ENCODE measurements around the gene LRFN5. TPM values are rescaled to one million over a fixed set of nuclear protein-coding genes. Genes with fewer than 3 reads are reported as not detected.

The LRFN5 gene
- total RNA-seq, 1 donor from 2014 or later, result 2.8 TPM

DNA sequence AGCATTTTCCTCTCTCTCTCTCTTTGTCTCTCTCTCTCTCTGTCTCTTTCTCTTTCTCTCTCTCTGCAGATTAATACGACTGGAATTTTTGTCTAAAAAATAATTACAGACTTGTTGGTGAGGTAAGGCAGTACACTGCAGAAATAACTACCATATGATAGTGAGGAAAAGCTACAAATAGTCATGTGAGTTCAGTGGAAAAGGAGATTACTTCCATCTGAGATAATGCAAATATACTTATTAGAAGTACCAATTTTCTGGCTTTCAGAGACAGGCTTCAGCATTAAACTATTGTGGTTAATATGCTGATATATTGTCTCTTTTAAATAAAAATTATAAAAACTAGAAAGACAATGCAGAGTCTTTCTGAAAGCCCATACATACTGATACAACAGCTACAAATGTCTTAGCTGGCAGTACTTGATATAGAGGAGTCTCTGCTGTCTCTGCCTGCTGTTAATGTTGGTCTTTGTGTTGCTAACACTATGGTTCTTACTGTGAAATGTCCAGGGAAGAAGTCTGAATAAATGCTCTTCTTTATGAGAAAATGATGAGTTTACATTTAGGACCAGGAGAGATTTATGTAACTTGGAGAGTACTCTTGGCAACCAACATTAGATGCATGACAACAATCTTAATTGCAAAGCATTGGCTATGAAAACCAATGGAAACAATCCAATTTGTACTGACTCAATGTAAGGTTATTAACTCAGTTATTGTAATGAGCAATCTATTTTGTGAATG lies 167.0 kb downstream of the LRFN5 start:
- no peak for DNase-seq (ENCODE audit: low spot score)

DNA sequence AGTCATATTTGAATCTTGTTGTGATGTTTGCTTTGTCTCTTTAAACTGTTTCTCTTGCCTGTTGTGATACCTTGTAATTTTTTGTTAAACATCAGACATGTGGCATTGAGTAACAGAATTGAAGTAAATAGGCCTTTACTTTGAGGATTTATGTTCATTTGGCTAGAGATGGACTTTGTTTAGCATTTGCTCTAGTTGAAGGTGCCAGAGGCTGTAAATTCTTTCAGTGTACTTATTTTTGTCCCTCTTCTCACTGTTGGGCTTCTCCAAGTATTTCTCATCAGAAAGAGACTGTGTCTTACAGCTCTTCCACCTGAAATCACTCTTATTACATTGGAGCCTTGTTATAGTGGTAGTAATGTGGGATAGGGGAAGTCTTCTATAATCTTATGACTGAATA lies 175.8 kb downstream of the LRFN5 start:
- no peak for DNase-seq (ENCODE audit: low spot score)

DNA sequence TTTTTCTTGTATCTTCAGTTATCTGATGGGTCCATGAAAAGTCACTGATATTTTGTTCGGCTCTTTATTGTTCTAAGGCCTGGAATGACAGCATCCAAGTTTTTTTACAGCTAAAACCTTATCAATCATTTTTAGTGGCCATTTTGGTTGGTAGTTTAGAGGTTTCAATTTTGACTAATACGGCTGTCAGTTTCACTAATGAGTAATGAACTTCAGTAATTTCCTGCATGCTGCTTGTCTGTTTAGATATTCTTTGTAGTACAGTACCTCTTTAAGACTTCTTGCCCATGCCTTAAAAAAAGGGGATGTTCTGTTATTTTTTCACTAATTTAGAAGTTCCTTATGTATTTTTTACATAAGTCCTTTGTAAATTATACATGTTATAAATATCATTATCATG lies 176.7 kb downstream of the LRFN5 start:
- DNase-seq (ENCODE audit: low spot score), result no peak

DNA sequence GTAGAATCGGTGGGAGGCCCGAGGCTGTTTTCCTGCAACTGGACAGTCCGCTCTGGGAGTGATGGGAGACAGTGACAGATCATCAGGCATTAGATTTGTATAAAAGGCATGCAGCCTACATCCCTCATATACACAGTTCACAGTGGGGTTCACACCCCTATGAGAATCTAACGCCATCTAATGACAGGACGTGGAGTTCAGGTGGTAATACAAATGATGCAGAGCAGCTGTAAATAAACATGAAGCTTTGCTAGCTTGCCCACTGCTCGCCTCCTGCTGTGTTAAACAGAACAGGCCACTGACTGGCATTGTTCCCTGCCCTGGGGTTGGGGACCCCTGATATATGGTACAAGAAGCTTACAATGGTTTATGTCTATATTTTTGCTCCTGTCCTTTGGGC lies 179.0 kb downstream of the LRFN5 start:
- no peak for DNase-seq (ENCODE audit: low spot score)

DNA sequence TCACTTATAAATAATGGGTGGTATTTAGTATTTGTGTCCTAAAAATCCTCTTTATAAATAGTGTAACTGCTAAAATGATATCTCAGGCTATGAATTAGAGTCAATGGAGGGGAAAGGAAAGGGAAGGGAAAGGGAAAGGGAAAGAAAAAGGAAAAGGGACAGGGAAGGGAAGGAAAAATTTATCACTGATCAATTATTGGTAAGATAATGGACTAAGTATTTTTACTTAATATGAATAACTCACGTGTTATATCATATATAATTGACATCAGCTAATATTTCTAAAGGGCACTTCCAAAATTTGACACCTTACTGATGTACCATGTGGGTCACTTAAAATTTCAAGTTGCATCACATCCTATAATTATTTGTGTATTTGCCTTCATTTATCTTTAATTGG lies 193.1 kb downstream of the LRFN5 start:
- no peak for DNase-seq (ENCODE audit: low spot score)

DNA sequence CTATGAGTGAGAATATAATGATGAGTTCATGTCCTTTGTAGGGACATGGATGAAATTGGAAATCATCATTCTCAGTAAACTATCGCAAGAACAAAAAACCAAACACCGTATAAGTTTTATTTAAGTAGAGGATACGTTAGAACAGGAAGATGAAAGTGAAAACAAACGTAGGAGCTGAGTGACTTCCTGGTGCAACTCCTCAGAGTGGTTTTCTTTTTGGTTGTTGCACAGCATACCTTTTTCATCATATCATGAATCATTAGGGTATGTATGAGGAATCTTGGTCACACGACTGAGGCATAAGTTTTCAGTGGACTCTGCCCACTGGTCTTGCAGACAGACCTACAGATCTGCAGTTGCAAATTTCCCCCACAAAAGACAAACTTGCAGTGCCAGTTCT lies 199.0 kb downstream of the LRFN5 start:
- no peak for DNase-seq (ENCODE audit: low spot score)

DNA sequence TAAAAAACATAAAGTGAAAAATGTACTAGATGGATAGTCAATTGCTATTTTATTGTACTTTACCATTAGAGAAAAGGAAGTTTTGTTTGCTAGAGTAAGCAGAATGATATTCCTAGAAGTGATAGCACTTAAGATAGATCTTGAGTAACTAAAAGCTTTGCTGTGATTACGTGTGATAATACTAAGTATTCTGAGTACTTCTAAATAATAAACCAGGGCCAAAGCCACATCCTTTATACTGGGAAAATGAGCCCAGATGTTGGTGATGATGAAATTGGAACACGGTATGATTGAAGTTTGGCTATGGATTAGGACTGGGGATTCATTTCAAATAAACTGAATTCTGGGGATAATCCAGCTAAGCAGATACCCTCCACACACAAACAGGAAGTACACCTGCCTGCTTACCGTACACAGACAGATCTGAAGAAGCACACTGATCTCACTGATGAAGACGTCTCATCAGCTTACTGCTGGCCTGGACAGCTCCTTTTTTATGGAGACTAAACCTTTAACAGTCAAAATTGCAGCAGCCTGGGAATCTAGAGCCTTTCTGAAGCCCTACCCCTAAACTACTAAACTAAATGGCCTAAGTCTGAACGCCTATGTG lies 199.8 kb downstream of the LRFN5 start:
- no peak for DNase-seq (ENCODE audit: low spot score)

DNA sequence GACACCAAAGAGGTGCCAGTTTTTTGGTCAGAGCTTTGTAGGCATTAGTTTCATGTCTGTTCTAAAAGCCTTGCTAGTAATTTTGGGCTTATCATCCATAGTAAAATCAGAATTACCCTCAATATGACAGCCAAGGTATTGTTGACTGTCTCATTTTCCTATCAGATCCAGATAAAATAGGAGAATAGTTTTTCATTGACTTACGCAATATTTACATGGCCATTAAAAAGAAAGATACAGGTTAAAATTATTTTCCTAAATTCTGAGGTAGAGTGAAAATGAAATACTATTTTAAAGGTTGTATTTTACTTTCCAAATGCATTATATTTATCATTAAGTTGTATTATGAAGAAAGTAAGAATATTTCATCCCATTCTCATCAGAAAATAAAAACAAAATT lies 203.7 kb downstream of the LRFN5 start:
- no peak for DNase-seq (ENCODE audit: low spot score)

DNA sequence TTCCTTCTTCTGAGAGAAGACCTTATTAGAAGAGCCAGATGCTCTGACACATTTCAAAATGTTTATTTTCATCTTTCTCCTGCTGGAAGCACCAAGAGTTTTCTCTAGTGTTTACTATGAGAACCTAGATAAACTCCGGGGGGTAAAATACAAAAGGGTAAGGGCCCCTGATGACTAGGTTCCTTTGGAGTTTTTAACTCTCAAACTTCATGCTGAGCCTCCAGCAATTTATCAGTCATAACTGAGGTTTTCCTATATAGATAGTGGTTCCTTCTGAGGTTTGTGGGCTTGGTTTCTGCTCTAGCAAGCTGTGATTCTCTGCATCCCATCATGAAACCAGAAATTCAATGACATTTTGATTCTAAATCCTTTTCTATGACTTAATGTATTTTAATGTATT lies 210.9 kb downstream of the LRFN5 start:
- no peak for DNase-seq (ENCODE audit: low spot score)

DNA sequence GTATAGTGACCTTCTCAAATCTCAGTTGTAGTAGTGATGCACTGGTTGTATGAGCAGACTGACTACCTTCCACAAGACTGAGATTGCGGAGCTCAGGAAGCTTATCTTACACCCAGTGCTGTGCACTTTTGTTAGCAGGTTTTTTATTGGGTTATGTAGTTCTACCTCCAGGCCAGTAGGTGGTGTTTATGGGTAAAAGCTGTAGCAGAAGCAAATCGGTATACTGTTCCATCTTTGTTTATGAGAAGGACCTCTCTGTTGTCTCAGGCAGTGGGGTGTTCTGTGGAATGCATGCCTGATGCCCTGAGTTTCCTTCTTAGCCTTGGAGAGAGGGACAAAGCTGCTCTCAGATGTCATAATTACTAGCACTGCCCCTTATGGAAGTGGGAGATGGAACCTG lies 217.8 kb downstream of the LRFN5 start:
- no peak for DNase-seq (ENCODE audit: low spot score)

DNA sequence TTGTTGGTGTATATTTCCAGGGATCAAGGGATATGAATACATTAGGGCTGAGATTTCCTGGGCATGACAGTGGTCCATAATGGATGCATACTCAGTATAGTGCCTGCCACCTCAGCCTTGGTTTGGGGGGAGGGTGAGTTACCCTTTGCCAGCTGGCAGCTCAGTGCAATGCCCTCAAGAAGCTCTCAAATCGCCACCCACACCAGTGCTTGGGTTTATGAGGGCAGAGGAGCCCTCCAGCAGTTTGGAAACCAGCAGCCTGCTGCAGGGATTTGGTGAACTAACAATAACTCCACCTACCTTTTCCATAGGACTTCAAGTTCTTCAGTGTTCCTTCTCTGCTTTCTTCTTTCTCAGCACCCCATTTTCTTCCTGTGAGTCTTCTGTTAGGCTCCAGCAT lies 218.9 kb downstream of the LRFN5 start:
- no peak for DNase-seq (ENCODE audit: low spot score)

DNA sequence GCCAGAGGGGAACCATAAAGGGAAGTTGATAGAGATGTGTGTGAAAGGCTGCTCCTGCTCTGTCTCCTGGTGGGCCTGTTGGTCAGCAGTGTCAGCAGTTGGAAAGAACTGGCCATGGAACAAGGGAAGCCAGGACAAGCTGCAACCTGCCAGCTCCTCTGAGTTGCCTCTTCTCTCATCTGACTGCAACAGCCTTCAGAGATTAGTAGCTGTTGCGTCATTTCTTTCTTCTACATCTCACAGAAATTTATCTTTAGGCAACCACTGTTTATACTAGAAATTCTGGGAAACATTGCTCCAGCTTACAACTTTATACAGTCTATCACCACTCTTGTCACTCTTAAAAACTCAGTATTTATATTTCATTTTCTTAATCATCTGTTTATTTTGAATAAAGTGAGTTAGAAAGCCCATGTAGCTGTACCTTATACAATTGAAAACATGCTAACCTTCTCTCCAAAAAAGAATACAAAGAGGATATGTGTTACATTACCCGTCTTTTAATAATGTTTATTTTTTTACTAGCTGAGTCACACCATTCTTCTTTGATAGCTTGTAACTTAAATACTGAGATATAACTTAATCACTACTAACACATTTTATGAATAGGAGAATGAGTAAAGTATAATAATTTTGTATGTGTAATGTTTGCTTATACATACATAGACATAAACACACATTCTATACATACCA lies 224.2 kb downstream of the LRFN5 start:
- DNase-seq (ENCODE audit: low spot score), result peak; percentile 47

DNA sequence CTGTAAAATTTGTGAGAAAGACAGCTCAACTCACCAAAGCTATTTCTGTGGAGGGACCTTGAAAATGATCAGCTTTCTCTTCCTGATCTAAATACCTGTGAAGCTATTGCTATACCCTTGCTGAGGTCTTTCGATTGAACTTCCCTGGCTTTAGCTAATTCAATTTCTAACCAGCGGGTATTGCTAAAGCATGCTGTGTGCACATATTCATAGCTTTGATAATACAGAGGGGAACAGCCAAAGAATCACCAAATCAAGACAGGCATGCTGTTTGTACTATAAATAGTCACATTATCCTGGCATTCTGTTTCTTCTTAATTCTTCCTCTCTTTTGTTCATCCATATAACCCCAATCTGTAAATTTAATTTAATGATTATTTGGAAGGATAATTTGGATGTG lies 233.0 kb downstream of the LRFN5 start:
- no peak for DNase-seq (ENCODE audit: low spot score)

DNA sequence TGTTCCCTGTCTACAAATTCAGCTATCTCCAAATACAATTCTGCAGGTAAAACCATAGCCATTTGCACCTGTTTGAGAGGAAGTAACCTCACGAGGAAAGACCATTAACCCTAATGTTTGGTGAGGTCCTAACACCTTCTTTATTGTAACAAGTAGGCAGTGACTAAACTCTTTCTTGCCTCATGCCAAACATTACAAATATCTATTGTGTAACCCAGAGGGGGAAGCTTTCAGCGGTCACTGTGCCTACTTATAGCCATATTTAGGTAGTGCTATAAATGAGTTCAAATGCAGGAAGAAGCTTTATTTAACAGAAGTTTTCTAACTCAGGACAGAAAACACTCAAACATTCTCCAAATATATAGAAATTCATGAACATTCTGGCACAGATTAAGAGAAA lies 252.7 kb downstream of the LRFN5 start:
- DNase-seq (ENCODE audit: low spot score), result no peak

DNA sequence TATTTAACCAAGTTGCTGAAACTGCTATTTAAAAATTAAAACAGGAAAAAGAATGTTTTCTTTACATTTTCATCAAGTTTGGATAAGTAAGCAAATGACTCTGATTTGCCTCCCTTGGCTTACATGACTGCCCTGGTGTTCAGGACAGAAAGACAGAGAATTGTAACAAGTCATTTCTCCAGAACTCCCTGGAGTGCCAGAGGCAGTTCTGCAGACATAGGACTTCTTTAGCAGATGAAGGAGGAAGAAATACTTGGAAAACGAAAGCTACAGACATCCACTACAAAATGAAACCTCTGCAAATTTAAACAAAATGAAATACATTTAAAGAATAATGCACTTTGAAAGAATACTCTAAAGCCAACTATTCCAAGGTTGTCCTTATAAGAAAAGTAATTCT lies 253.9 kb downstream of the LRFN5 start:
- no peak for DNase-seq (ENCODE audit: low spot score)

DNA sequence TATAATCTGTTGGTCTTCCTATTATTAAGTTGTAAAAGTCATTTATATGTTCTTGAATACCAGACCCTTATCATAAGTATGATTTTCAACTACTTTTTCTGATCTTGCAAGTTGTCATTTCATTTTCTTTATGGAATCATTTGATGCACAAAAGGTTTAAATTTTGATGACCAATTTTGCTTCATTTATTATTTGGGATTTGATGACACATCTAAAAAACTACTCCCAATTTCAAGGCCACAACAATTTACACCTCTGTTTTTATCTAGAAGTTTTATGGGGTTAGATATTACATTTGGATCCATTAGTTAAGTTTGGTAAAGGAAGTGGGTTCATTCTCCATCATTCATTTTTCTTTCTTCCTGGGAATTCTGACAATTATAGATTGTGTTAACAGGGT lies 259.2 kb downstream of the LRFN5 start:
- no peak for DNase-seq (ENCODE audit: low spot score)

DNA sequence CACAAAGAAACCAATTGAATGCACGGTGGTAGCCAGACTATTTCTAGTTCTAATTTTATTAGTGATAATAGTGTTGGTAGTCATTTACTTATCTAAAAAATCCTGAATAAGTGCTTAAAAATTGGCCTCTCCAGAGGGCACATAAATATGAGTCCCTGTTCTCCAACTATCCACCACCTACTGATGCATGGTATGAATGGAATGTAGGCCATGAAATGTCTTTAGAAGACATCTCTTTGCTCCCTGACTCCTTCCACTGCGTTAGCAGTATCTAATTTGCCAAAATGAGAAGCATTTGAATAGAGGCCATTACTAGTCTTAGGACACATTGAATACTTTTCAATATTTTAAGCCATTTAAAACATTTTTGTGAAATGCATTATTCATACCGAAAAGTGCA lies 261.7 kb downstream of the LRFN5 start:
- DNase-seq (ENCODE audit: low spot score), result no peak

DNA sequence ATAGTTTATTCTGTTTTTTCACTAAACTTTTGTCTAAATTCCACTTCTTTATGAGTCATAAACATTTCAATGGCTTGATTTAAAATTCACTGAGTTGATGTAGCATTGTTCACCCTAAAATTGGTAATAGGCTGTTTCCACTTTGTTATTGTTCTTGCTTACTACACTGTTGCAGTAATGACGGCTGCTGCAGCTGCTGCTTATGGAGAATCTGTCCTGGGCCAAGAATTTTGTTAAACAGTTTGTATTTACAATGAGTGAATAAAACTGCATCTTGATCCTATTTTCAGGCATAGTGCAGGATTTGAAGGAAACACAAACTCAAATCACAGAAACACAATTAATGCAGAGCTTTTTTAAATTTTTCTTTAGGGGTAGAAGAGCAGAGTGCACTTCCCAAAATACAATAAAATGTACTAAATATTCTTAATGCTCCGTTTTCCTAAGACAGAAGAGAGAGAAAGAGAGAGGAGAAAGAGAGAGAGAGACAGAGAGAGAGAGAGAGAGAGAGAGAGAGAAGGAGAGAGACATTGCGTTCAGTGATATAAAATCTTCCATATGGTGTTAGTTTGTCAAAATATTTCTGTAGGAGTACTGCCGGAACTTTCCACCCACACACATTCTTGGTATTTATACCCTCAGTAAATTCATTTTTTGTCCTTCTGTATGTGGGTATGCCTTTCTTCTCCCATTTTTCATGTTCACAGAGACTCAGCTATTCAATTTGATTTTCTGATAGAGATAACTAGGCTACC lies 266.4 kb downstream of the LRFN5 start:
- DNase-seq (ENCODE audit: low spot score), result no peak

DNA sequence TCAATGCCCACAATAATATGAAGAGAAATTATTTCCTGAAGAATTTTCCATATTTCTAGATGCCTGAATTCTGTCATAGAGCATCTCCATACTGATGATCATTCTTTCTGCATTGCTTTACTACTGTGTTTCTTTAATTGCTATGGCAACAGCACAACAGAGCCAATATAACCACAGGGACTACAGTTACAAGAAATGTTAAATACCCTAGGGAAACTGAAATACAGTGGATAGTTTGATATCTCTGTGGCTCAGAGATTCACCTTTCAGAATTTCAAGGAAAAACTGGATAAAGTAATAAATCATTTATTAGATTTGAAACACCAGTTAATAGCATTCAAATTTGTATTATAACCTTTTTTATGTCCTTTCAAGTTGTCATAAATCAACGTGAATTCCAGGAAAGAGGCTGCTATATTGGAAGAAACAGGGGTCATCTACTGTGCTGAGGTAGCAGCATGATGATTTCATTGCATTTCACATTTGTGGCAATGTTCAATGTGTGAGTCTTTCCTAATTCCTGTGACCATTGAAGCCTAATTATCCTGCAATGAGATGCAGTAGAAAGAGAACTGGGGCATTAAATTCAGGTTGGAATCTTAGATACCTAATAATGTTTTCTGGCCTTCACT lies 267.1 kb downstream of the LRFN5 start:
- DNase-seq (ENCODE audit: low spot score), result no peak

DNA sequence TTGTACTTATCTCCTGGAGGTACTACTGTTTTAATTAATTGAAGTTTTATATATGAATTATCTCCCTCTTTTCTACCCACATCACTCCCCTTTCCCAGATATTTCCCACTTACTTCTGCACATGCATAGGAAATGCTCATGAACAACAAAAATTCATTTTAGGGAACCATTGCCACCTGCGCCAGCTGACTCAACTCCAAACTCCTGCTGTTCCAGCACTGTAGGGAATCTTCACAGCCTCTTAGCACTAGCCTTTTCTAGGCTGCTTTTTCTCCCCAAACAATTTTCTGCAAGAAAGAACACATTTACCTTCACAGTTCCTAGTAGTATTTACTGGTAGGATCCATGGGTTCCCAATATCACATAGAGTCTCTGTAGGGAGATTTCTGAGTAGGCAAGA lies 268.4 kb downstream of the LRFN5 start:
- no peak for DNase-seq (ENCODE audit: low spot score)

DNA sequence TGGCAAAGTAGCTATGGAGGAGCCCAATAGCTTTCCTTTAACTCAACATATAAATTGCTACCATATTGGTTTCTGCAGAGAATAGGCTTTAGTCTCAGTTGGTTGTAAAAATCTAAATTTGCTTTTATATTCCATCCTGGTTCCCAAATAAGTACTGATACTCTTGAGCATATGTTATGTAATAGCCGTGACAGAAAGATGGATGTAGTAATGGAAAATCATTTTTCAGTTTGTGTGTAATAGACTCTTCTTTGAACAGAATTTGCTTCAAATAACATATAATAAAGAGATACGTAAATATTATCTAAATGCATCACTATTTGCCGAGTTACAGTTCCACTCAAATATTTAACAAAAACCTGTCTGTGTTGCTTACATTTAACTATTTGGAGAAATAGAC lies 271.6 kb downstream of the LRFN5 start:
- DNase-seq (ENCODE audit: low spot score), result no peak

DNA sequence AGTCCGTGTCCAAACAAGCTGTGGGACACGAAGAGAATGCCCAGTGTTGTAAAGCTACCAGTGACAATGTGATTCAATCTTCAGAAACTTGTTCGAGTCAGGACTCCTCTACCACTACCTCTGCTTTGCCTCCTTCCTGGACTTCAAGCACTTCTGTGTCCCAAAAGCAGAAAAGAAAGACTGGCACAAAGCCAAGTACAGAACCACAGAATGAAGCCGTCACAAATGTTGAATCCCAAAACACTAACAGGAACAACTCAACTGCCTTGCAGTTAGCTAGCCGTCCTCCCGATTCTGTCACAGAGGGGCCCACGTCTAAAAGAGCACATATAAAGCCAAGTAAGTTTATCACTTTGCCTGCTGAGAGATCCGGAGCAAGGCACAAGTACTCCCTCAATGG lies 284.9 kb downstream of the LRFN5 start:
- no peak for DNase-seq (ENCODE audit: low spot score)
